Erythroblast (primary cell): ENCODE results near the gene C11orf52.
"Not testable (repeated sequence)": the region's sequence is repeated elsewhere in the genome, so short reads cannot be mapped to it uniquely, and the experiment has no call there.

ENCODE experiments used
- GATA1 ChIP-seq: IDR thresholded peaks from 2 replicates; pipeline ENCODE4 v1.6.1; 2011; ENCODE audit warnings: low read depth, mild to moderate bottlenecking, control low read depth, low read length, moderate library complexity
- POLR2A ChIP-seq: IDR thresholded peaks from 2 replicates; pipeline ENCODE4 v1.6.1; 2011; ENCODE audit warnings: mild to moderate bottlenecking, low read length

DNA sequence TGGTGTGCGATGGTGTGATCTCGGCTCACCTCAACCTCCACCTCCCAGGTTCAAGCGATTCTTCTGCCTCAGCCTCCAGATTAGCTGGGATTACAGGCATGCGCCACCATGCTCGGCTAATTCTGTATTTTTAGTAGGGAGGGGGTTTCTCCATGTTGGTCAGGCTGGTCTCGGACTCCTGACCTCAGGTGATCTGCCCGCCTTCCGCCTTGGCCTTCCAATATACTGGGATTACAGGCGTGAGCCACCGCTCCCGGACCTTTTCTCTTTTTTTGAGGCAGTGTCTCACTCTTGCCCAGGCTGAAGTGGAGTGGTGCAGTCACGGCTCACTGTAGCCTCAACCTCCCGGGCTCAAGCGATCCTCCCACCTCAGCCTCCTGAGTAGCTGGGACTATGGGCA lies 14.5 kb downstream of the C11orf52 start:
- TF ChIP-seq POLR2A, GATA1: not testable (repeated sequence)
